ENCODE data around the gene COL6A3.
"Not testable (repeated sequence)": the region's sequence is repeated elsewhere in the genome, so short reads cannot be mapped to it uniquely, and the experiment has no call there.

The COL6A3 gene

DNA sequence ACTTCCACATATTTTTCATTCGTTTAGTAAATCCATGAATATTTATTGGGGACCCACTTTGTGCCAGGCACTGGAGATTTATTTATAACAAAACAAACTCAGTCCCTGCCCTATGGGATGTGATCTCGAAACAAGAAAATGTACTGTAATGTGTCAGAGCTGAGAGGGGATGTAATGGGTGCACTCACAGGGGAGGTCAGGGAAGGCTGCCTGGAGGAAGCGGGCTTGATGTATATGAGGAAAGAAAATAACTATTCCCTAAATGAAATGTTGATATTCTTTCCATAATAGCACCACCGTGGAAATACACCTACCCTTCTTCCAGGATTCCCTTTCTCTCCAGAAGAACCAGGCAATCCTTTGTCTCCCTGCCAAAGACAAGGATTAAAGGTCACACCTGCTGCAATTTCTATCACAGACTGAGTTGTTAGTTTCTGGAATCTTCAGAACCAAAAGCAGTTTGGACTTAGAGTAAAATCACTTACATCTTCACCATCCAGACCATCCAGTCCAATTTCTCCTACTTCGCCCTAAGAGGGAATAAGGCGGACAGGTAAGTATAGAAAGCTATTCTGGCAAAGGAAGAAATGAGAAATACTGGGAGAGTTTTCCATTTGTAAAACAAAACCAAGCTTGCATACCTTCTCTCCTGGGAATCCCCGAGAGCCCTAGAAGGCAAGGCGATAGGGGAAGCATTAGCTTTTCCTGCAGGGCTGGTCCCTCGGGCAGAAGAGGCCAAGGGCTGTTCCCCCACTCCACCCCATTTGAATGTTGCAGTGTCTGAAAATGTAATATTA is 55.0 kb downstream of the COL6A3 start:
- DNase-seq (ENCODE audit: low spot score in 2 of 2) (no peak), ATAC-seq (no peak)
- no peaks in the 10 kb centered on the region for H3K4me1 Mint-ChIP-seq
- no peak overlapping the region for H3K27ac Mint-ChIP-seq
- H3K9me3 Mint-ChIP-seq: no peaks in the 10 kb centered on the region
- no peak overlapping the region for H3K4me3 Mint-ChIP-seq
- peaks cover 24% of the 10 kb centered on the region for H3K36me3 Mint-ChIP-seq

DNA sequence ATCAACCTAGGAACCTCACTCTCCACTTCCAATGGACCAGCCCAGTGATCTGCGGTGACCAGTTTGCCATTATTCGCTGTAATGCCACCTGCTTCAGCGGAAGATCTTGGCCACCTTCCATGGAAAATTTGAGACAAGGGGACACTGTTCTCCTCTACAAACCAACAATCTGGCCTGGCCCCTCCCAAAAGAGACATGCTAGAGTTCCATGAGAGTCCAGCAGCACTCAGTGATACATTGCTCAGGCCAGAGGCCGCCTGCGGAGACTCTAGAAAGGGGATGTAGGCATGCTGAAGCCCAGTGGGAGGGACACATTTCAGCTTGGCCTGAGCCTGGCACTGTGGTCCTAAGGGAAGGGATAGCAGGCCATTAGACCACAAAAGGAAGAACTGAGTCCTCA is 58.3 kb downstream of the COL6A3 start:
- H3K9me3 Mint-ChIP-seq: no peaks in the 10 kb centered on the region
- no peak overlapping the region for H3K4me3 Mint-ChIP-seq

DNA sequence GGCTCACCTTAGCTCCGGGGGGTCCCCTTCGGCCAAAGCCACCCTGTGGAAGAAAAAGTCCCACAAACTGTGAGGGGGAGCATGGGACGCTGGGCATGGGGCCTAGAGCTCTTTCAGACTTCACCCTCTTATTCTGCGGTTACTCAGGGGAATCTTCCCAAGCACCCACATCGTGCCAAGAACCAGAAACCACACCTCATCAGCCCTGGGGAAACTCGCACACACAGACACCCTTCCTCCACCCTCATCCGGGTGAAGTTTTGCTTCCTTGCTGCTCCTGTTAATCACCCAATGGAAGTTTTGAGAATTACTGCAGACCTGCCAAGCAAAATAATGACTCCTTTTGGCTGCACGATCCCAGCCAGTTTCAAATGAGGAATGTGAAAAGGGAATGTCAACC is 59.1 kb downstream of the COL6A3 start:
- Mint-ChIP-seq H3K27ac (peak overlapping the region; percentile 29), H3K9me3 (no peaks in the 10 kb centered on the region), H3K4me1 (no peaks in the 10 kb centered on the region), H3K4me3 (no peak overlapping the region), H3K36me3 (peaks cover 4% of the 10 kb centered on the region)
- no peak for DNase-seq (ENCODE audit: low spot score in 2 of 2)
- no peak for ATAC-seq

More for the DNA sequence above, 58.3 kb downstream of the COL6A3 start:
- peaks cover 4% of the 10 kb centered on the region for H3K36me3 Mint-ChIP-seq
- no peak for DNase-seq (ENCODE audit: low spot score in 2 of 2)
- H3K27ac Mint-ChIP-seq: no peak overlapping the region
- H3K4me1 Mint-ChIP-seq: no peaks in the 10 kb centered on the region
- ATAC-seq: no peak

DNA sequence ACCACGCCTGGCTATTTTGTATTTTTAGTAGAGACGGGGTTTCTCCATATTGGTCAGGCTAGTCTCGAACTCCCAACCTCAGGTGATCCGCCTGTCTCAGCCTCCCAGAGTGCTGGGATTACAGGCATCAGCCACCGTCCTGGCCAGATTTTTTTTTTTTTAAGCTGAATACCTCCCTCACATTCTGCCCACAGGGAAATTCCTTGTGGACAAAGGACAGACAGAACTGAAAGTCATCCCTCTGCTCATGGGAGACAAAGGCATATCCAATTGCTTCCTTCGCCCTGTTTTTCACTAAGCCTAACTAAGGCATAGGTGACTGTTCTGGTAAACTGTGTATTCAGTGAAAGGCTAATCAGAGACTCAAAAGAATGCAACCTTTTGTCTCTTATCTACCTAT is 59.8 kb downstream of the COL6A3 start:
- H3K9me3 Mint-ChIP-seq; ATAC-seq; H3K4me3 Mint-ChIP-seq; H3K36me3 Mint-ChIP-seq; DNase-seq (ENCODE audit: low spot score in 2 of 2); H3K4me1 Mint-ChIP-seq: not testable (repeated sequence)
- peak overlapping the region; percentile 29 for H3K27ac Mint-ChIP-seq

DNA sequence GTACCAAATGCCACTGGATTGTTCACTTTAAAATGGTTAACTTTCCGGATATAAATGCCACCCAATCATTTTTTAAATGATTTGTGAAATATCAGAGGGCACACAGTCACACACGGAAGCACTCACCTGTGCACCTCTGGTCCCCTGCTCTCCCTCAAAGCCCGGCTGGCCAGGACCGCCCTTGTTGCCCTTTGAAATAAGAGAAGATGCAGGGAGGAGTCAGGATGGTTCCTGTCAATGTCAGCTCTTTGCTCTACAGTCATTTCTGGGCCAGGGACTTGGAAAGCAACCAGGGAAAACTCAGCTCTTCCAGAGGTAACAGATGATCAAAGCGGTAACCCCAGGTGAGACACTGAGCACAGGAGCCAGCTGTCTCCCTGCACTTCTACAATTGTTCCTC is 60.7 kb downstream of the COL6A3 start:
- ATAC-seq (no peak), DNase-seq (ENCODE audit: low spot score in 2 of 2) (no peak)
- peaks cover 4% of the 10 kb centered on the region for H3K36me3 Mint-ChIP-seq
- no peaks in the 10 kb centered on the region for H3K9me3 Mint-ChIP-seq
- H3K4me1 Mint-ChIP-seq: no peaks in the 10 kb centered on the region
- no peak overlapping the region for H3K4me3 Mint-ChIP-seq
- H3K27ac Mint-ChIP-seq: no peak overlapping the region

DNA sequence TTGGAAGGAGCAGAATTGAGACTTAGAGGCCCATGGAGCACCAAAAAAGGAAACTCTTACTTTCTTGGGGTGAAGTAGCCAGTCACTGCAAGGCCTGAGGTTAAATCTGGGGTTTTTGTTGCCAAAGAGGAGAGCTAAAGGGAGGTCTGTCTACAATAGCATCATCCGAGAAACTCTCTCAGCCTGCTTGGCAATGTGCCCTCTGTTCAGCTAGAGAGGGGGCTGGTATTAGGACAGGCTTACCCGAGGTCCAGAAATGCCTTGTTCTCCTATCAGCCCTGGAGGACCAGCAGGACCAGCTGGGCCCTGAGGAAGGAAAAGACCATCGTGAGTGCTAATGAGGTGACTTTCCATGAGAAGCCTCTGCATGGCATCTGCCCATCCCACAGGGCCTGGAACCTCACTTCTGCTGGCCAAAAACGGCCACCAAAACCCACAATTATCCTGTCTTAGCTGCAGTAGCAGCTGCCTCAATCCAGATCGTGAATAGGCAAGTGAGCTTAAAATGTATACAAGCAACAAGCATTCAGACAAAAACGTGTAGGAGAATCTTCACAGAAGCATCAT is 61.6 kb downstream of the COL6A3 start:
- DNase-seq (ENCODE audit: low spot score in 2 of 2) (no peak), ATAC-seq (no peak)
- Mint-ChIP-seq H3K36me3 (peaks cover under 1% of the 10 kb centered on the region), H3K4me3 (no peak overlapping the region), H3K9me3 (no peaks in the 10 kb centered on the region), H3K4me1 (no peaks in the 10 kb centered on the region), H3K27ac (no peak overlapping the region)

DNA sequence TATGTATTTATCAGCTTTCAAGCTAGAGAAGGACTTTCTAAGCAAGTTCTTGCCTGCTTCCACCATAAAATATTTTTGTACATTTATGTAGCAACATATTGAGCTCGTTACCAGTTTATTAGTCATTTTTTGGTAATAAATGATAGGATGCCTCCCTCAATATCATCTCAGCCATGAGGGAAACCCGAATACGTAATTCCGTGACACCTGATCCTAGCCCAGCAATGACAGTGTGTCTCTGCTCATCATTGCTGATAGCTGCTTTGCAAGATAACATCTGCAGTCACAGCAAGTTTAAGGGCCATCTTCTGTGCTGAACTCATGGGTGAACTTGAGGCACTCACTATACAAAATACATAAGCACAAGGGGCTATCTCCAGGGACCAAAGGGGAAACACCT is 62.2 kb downstream of the COL6A3 start:
- H3K36me3 Mint-ChIP-seq: no peaks in the 10 kb centered on the region

DNA sequence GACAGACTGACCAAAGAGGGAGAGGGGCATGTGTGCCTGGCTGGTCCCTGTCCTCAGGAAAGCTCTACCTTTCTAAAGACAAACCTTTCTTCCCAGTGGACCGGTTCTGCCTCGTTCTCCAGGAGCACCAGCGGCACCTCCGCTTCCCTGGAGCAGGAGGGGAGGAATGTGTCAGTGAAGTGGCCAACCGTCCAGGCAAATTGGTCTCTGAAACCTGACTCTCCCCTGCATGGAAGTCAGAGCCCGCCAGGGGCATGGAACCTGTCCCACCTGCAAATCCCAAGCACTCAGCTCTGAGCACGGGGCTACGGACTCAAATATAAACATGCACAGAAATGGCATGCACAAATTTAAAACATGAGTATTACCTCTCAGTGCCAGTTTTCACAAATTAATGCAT is 62.9 kb downstream of the COL6A3 start:
- Mint-ChIP-seq H3K36me3 (peaks cover 3% of the 10 kb centered on the region), H3K27ac (no peak overlapping the region), H3K9me3 (no peaks in the 10 kb centered on the region), H3K4me1 (no peaks in the 10 kb centered on the region), H3K4me3 (no peak overlapping the region)
- no peak for DNase-seq (ENCODE audit: low spot score in 2 of 2)
- ATAC-seq: no peak

More for the DNA sequence above, 62.2 kb downstream of the COL6A3 start:
- Mint-ChIP-seq H3K27ac (no peak overlapping the region), H3K4me1 (no peaks in the 10 kb centered on the region), H3K9me3 (no peaks in the 10 kb centered on the region), H3K4me3 (no peak overlapping the region)
- ATAC-seq (no peak), DNase-seq (ENCODE audit: low spot score in 2 of 2) (no peak)

DNA sequence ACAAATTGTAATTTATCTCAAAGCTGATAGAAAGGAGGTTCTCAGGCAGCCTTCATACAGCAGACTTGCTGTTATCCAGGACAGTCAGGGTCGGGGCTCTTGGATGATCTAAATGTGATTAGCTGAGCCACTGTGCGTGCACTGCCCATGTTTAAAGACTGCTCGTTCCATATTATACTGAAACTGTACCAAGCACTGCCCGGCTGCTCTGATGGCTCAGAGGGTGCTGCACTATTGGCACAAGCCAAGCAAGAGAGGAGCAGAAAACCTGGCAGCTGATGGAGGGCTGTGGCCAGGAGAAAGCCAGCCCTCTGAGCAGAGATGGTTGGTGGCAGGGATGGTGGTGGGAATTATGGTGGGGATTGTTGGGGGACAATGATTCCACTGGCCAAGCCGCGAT is 63.4 kb downstream of the COL6A3 start:
- Mint-ChIP-seq H3K27ac (no peak overlapping the region), H3K36me3 (peaks cover 8% of the 10 kb centered on the region), H3K4me3 (no peak overlapping the region), H3K4me1 (no peaks in the 10 kb centered on the region), H3K9me3 (no peaks in the 10 kb centered on the region)
- ATAC-seq (no peak), DNase-seq (ENCODE audit: low spot score in 2 of 2) (no peak)

DNA sequence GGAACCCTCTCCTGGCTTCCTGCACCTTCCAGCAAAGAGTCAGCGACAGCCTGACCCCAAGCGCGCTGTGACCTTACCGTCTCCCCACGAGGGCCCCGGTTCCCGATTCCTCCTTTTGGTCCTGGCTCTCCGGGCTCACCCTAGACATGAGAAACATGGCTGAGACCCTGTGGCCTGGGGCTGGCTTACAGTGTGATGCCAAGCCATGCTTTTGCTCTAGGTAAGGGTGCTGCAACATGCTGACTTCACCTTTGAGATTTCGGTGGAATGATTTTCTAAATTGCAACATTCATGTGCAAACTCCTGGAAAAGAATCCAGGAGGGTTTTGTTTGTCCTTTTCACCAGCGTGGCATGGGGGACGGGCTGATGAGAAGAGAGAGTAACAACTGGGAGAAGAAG is 63.9 kb downstream of the COL6A3 start:
- no peak overlapping the region for H3K27ac Mint-ChIP-seq
- DNase-seq (ENCODE audit: low spot score in 2 of 2) (no peak), ATAC-seq (no peak)
- H3K4me1 Mint-ChIP-seq: no peaks in the 10 kb centered on the region
- H3K4me3 Mint-ChIP-seq: no peak overlapping the region
- no peaks in the 10 kb centered on the region for H3K9me3 Mint-ChIP-seq
- H3K36me3 Mint-ChIP-seq: peaks cover 8% of the 10 kb centered on the region

DNA sequence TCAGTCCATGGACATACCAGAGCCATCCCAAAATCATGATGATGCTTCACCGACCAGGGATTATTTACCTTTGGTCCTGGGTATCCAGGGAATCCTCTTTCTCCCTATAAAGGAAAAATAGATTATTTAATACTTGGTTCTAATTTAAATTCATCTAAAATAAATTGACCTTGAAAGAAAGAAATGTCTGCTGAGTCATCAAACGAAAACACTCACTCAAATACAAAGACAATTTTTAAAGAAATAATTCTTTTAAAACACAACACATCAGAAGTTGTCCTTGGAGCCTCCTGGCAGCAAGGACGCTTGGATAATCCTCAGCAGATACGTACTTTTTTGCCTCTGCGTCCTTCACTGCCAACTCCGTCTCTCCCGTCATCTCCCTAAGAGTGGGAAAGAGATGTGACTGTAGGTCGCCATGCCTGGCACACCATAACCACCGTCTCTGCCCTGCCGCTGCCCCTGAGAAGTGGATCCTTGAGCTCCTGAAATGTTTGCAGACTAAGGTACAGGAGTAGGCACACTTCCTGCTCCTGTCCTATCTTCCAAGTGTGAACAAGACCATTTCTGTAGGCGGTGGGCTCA is 65.6 kb downstream of the COL6A3 start:
- Mint-ChIP-seq H3K9me3 (no peaks in the 10 kb centered on the region), H3K27ac (no peak overlapping the region), H3K4me3 (no peak overlapping the region), H3K4me1 (no peaks in the 10 kb centered on the region), H3K36me3 (peaks cover 8% of the 10 kb centered on the region)
- ATAC-seq: no peak
- no peak for DNase-seq (ENCODE audit: low spot score in 2 of 2)

DNA sequence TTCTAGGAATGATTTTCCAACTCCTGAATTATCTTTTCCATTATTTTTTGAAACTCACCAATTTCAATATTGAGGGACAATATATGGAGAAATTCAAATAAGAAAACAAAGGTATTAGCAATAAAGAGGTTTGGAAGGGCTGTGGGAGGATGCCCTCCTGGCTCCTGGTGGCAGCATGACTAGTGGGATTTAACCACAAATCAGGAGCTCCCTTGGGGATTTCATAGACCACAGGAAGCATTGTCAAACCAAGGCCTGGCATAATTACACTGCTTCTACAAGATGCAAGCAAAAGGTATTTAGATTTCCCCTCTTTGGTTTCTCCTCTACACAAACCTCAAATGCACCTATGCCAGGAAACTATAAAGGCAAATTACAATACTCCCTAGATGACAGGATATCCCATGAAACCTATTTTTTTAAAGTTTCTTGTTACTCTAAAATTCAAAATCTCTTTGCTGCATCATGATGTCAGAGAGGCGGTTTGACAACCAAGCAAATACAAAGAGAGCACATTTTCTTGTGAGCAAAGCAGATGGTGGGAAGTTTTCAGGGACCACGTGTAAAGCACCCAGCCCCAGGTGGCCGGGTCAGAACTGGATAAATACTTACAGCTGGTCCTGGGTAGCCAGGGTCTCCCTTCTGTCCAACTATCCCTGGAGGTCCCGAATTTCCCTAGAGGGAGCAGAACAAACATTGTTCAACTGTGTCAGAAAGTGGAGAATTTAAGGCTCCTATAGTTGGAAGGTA is 67.9 kb downstream of the COL6A3 start:
- Mint-ChIP-seq H3K27ac (no peak overlapping the region), H3K4me3 (no peak overlapping the region), H3K9me3 (no peaks in the 10 kb centered on the region), H3K4me1 (no peaks in the 10 kb centered on the region), H3K36me3 (peaks cover 8% of the 10 kb centered on the region)
- ATAC-seq (no peak), DNase-seq (ENCODE audit: low spot score in 2 of 2) (no peak)

DNA sequence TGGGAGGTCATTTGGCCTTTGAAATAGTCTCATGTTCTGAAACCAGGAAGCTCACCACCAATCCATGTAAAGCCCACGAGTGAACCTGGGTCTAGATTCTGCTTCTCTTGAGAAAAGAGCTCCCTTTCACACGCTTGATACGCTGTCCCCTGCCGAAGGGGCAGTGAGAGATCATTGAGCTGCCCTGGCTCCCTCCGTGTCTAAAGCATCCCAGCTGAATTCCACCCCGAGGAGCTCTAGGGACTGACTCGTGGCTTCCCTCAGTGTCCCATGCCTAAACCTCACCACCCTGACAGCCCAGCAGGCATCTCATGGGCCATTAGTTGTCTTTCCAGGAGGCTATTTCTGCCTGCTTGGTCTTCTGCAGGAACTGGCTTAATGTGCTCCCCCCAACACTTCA is 68.6 kb downstream of the COL6A3 start:
- no peaks in the 10 kb centered on the region for H3K4me1 Mint-ChIP-seq
- ATAC-seq: no peak
- no peak overlapping the region for H3K4me3 Mint-ChIP-seq
- H3K9me3 Mint-ChIP-seq: no peaks in the 10 kb centered on the region
- H3K36me3 Mint-ChIP-seq: peaks cover 8% of the 10 kb centered on the region
- DNase-seq (ENCODE audit: low spot score in 2 of 2): no peak
- no peak overlapping the region for H3K27ac Mint-ChIP-seq

DNA sequence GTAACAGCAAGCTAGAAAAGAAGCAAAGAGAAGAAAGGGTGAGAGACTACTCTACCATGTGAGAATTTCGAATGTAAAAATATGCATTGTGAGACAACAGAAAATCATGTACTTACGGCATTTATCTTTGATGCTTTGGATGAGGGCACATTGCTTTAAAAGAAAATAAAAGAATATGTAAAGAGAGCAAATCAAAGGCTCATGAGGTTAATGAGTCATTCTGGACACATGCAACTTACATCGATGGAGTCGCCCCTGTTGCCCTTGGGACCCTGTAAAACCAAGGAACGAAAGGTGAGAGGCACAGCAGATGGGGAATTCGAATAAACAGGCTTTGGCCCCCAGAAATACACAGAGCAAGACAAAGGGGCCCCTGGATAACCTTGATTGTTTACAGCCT is 69.0 kb downstream of the COL6A3 start:
- ATAC-seq (no peak), DNase-seq (ENCODE audit: low spot score in 2 of 2) (no peak)
- no peaks in the 10 kb centered on the region for H3K4me1 Mint-ChIP-seq
- no peak overlapping the region for H3K27ac Mint-ChIP-seq
- no peak overlapping the region for H3K4me3 Mint-ChIP-seq
- no peaks in the 10 kb centered on the region for H3K9me3 Mint-ChIP-seq
- peaks cover 8% of the 10 kb centered on the region for H3K36me3 Mint-ChIP-seq

DNA sequence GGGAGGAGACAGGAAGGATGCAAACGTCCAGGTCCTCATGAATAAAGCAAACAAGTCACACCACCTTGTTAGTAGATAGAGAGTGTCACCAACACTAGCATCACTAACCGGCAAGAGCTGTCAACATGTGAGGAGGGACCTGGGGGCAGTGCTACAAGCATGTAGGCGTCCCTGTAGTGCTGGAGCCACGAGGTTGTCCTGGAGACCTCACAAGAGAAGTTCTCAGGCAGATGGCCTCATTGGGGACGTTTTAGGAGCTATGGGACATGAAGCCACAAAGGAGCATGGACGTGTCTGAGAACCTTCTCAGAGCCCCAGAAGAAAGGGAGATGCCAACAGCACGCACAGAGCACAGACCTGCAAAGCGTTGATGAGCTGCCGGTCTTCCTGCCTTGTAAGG is 70.0 kb downstream of the COL6A3 start:
- DNase-seq (ENCODE audit: low spot score in 2 of 2) (no peak), ATAC-seq (peak; percentile 19)
- Mint-ChIP-seq H3K36me3 (peaks cover 8% of the 10 kb centered on the region), H3K4me1 (no peaks in the 10 kb centered on the region), H3K27ac (no peak overlapping the region), H3K9me3 (no peaks in the 10 kb centered on the region), H3K4me3 (no peak overlapping the region)

All from stimulated activated effector memory CD8-positive, alpha-beta T cell treated with anti-CD3 and anti-CD28 coated beads, Interleukin-12 subunit alpha, Interleukin-12 subunit beta, amount 100 ng/mL, for 72 hours (primary cell).